Uterus (tissue), 2 donors: ENCODE data around the gene BPGM.

Experiments used
- CTCF ChIP-seq, 4 experiments: fragments of 200-600 bp in 2 of 4; fragments of 450-650 bp in 2 of 4; sonication (generic) in 2 of 4; IDR thresholded peaks; one replicate each; pipeline ENCODE4 v1.5.1; 2016 to 2019; ENCODE audit warnings: antibody characterized with exemption in 4 of 4, mild to moderate bottlenecking in 2 of 4, moderate library complexity in 1 of 4
- POLR2A ChIP-seq, 2 donors: fragments of 450-650 bp; IDR thresholded peaks; one replicate each; pipeline ENCODE4 v1.6.1; 2016; ENCODE audit warnings: antibody characterized with exemption in 2 of 2, mild to moderate bottlenecking in 1 of 2, moderate library complexity in 1 of 2

GRCh38 chr7:134645478-134645877 lies 1.2 kb upstream of the BPGM start:
- no peak for TF ChIP-seq POLR2A (IDR thresholded peaks at IDR 0.05)
- no peak for TF ChIP-seq CTCF (IDR thresholded peaks at IDR 0.05)
